HepG2 (cell line): ENCODE measurements around the gene PPFIA3. TPM values are rescaled to one million over a fixed set of nuclear protein-coding genes. Genes with fewer than 3 reads are reported as not detected.
A peak's percentile ranks its signal among the peaks of the same experiment; 100 is the strongest.

Experiments used
- ATAC-seq: fragments of 200-7000 bp; cut with Tn5 transposase; 3 replicates; pipeline ENCODE4 v1.9.1; 2020; ENCODE audit warnings: mild to moderate bottlenecking, moderate library complexity
- BruUV-seq: library from RNA; stranded (reverse); fragments of 400-500 nt; replicated peaks from 2 replicates; lab custom pipeline; 2021; lab: Mats Ljungman, UMichigan
- CTCF ChIA-PET: fragments of 300-600 bp; formaldehyde crosslinking; extraction: SDS; loops from one replicate; lab custom pipeline; 2021; ENCODE audit warnings: low total read pairs, inconsistent platforms, low intra/inter-chr PET ratio; lab: Yijun Ruan, JAX
- POLR2A ChIA-PET: fragments of 350-600 bp; sonication (Branson Sonifier 250); formaldehyde crosslinking; loops from one replicate; lab custom pipeline; 2020; ENCODE audit warnings: antibody characterized with exemption, inconsistent platforms; lab: Yijun Ruan, JAX
- DNase-seq: peaks from one replicate; pipeline ENCODE4 v3.0.0-alpha.2; 2015; ENCODE audit warnings: low spot score
- FAIRE-seq: peaks from 3 replicates; lab custom pipeline; 2011; peaks lifted over from hg19 to GRCh38; lab: Jason Lieb, UNC
- H2AFZ ChIP-seq: one replicate; pipeline ENCODE4 v1.6.1; 2011; ENCODE audit warnings: low read length, inconsistent platforms
- H3K27ac ChIP-seq: fragments of 300-600 bp; 3 replicates; pipeline ENCODE4 v1.8.0; 2011; ENCODE audit warnings: mixed run types, mild to moderate bottlenecking, mixed read lengths, low read length, inconsistent platforms; ENCODE audit not compliant: insufficient read depth; ENCODE audit errors: extremely low read length
- H3K27me3 ChIP-seq, 2 experiments: fragments of 200-600 bp in 1 of 2; 2 replicates in 1 of 2; 3 replicates in 1 of 2; pipeline versions ENCODE4 v1.6.0 to v1.8.0; 2011; ENCODE audit warnings: low read length in 2 of 2, mild to moderate bottlenecking in 2 of 2, moderate library complexity in 2 of 2, inconsistent platforms in 1 of 2; ENCODE audit not compliant: insufficient read depth in 2 of 2, control insufficient read depth in 1 of 2
- H3K36me3 ChIP-seq, 2 experiments: fragments of 200-600 bp in 1 of 2; replicated peaks in 1 of 2; 2 replicates in 1 of 2; 3 replicates in 1 of 2; pipeline versions ENCODE4 v1.5.1 to v1.8.0; 2011; ENCODE audit warnings: low read length in 2 of 2, inconsistent platforms in 1 of 2; ENCODE audit not compliant: insufficient read depth in 2 of 2, control insufficient read depth in 1 of 2
- H3K4me1 ChIP-seq: 2 replicates; pipeline ENCODE4 v1.5.1; 2012; ENCODE audit warnings: low read length, inconsistent platforms; ENCODE audit not compliant: insufficient read depth
- H3K4me2 ChIP-seq: 2 replicates; pipeline ENCODE4 v1.6.0; 2011; ENCODE audit warnings: low read depth, low read length, inconsistent platforms
- H3K4me3 ChIP-seq, 3 experiments: fragments of 200-600 bp in 1 of 3; sonication (generic), shearing (Covaris generic) in 1 of 3; replicated peaks in 1 of 3; 2 replicates each; pipeline ENCODE4 v1.5.1; 2011 to 2016; ENCODE audit warnings: low read length in 3 of 3, inconsistent platforms in 2 of 3, low read depth in 2 of 3, mild to moderate bottlenecking in 2 of 3, control low read depth in 1 of 3, mixed read lengths in 1 of 3; ENCODE audit not compliant: insufficient read depth in 1 of 3
- H3K79me2 ChIP-seq: one replicate; pipeline ENCODE4 v1.6.1; 2011; ENCODE audit warnings: low read length, inconsistent platforms; ENCODE audit not compliant: insufficient read depth
- H3K9ac ChIP-seq: 2 replicates; pipeline ENCODE4 v1.6.0; 2011; ENCODE audit warnings: mild to moderate bottlenecking, low read depth, low read length, inconsistent platforms; ENCODE audit not compliant: insufficient read depth
- H3K9me3 ChIP-seq: 2 replicates; pipeline ENCODE4 v1.5.1; 2012; ENCODE audit warnings: mild to moderate bottlenecking, low read length
- H4K20me1 ChIP-seq: 2 replicates; pipeline ENCODE4 v1.6.0; 2011; ENCODE audit warnings: inconsistent platforms, mild to moderate bottlenecking, low read length, moderate library complexity; ENCODE audit not compliant: insufficient read depth
- FOXC1 ChIP-seq: sonication (generic); formaldehyde crosslinking; IDR thresholded peaks from 2 replicates; pipeline ENCODE4 v1.8.0; 2022; ENCODE audit warnings: mild to moderate bottlenecking, missing genetic modification reagents, borderline replicate concordance
- HOXA3 ChIP-seq: sonication (generic); formaldehyde crosslinking; IDR thresholded peaks from 2 replicates; pipeline ENCODE4 v1.5.0; 2020; ENCODE audit warnings: missing genetic modification reagents
- KDM3A ChIP-seq: IDR thresholded peaks from 2 replicates; pipeline ENCODE4 v1.6.1; 2018; ENCODE audit warnings: low read depth, missing compliant biosample characterization
- MAFK ChIP-seq, 2 experiments: IDR thresholded peaks in 1 of 2; conservative IDR thresholded peaks in 1 of 2; 2 replicates each; pipeline ENCODE4 v1.6.1; 2011; ENCODE audit warnings: improper control_type of control experiment in 2 of 2, low read length in 2 of 2
- SP2 ChIP-seq: sonication (generic); formaldehyde crosslinking; IDR thresholded peaks from 2 replicates; pipeline ENCODE4 v1.5.1; 2020; ENCODE audit warnings: mild to moderate bottlenecking, missing genetic modification reagents
- YY1 ChIP-seq: IDR thresholded peaks from 2 replicates; pipeline ENCODE4 v1.6.1; 2011; ENCODE audit warnings: low read length, low read depth, moderate library complexity, mild to moderate bottlenecking; ENCODE audit not compliant: insufficient read depth, insufficient replicate concordance
- ZSCAN25 ChIP-seq: sonication (generic); formaldehyde crosslinking; IDR thresholded peaks from 2 replicates; pipeline ENCODE4 v1.8.0; 2022; ENCODE audit warnings: mild to moderate bottlenecking, missing genetic modification reagents
- WGBS: methylation state at CpG from one replicate; pipeline ENCODE4 v1.1.6; 2017; ENCODE audit warnings: low lambda C conversion rate; 5-methylcytosine and 5-hydroxymethylcytosine counted together
- in situ Hi-C: cut with HindIII; loops from 2 replicates; pipeline ENCODE4 v1.10.0; 2017; ENCODE audit warnings: low pct_unique_long_range_greater_than_20kb; ENCODE audit not compliant: extremely low pct_ligation_motif_present
- intact Hi-C: fragments of 100-400 bp; cut with micrococcal nuclease; formaldehyde crosslinking; loops from one replicate; pipeline ENCODE4 v1.10.0; 2022; ENCODE audit not compliant: unreplicated experiment
- polyA plus RNA-seq, 8 experiments: library from polyadenylated mRNA; depleted of rRNA in 3 of 8; stranded (reverse) in 7 of 8; unstranded in 1 of 8; fragments of >200 nt; fragmentation: Illumina TruSeq in 4 of 8; extraction: Trizol in 4 of 8; gene quantifications; 2 replicates each; pipeline versions ENCODE4 v1.2.1 to v1.2.3, GENCODE V29; 2011 to 2016; ENCODE audit warnings: low read depth in 4 of 8, missing spikeins in 1 of 8, mixed read lengths in 1 of 8; ENCODE audit not compliant: insufficient read depth in 1 of 8
- total RNA-seq, 5 experiments: library from RNA; depleted of rRNA; stranded (reverse); fragments of >200 nt; fragmentation: Illumina TruSeq; extraction: Trizol; gene quantifications; 2 replicates each; pipeline ENCODE4 v1.2.3, GENCODE V29; 2016; ENCODE audit warnings: low read depth in 1 of 5
- TF ChIP-seq, protein P1 (sequence below): IDR thresholded peaks from 2 replicates; pipeline ENCODE4 v1.6.1; 2018; ENCODE audit warnings: missing genetic modification reagents
- TF ChIP-seq, protein P2 (sequence below): sonication (generic); formaldehyde crosslinking; IDR thresholded peaks from 2 replicates; pipeline ENCODE4 v1.5.0; 2020; ENCODE audit warnings: mild to moderate bottlenecking, missing genetic modification reagents, borderline replicate concordance
- TF ChIP-seq, protein P3 (sequence below): sonication (generic); formaldehyde crosslinking; IDR thresholded peaks from 2 replicates; pipeline ENCODE4 v1.4.0; 2020; ENCODE audit warnings: mild to moderate bottlenecking, missing genetic modification reagents
- TF ChIP-seq, protein P4 (sequence below): sonication (generic); formaldehyde crosslinking; IDR thresholded peaks from 2 replicates; pipeline ENCODE4 v1.4.0; 2020; ENCODE audit warnings: mild to moderate bottlenecking, missing genetic modification reagents, borderline replicate concordance
- TF ChIP-seq, protein P5 (sequence below): sonication (generic); formaldehyde crosslinking; IDR thresholded peaks from 2 replicates; pipeline ENCODE4 v1.5.0; 2020; ENCODE audit warnings: mild to moderate bottlenecking, missing genetic modification reagents, moderate library complexity

The PPFIA3 gene
- total and polyA plus RNA-seq, 2 of the 13 experiments (the other 11 are each of a cell fraction or from before 2014, with no cell fraction given): 6.7 to 8.6 TPM

DNA sequence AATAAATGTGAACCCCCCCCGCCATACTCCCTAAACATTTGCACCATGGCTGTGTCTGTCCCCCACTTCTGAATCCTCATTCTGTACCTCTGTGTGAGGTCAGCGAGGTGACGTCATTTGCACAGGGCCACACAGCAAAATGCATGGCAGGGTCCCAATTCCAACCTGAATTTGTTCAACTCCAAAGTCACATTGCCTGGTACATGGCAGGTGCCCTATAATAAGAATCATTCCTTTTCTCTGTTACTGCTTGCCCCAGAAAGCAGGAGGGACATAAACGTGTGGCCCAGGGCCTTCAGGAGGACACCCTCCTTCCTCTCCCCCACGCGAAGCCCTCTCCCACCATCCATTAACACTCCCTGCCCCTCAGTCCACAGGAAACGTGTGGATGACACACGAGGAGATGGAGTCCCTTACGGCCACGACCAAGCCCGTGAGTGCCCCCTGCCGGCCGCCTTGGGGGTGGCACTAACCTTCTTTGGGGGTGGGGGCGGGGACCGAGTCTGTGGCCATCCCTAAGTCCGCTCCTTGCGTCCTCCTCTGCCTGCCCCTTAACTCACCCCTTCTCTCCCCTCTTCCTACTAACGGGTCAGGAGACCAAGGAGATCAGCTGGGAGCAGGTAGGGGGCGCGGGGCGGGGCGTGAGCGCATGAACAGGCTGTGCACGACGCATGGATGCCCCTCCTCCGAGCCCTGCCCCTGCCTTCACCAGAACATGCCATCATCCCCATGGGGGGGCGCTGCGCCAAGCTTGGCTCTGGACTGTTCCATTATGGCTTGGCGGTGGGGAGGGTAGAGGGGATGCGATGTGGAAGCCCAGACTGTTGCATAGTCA is 26.4 kb downstream of the PPFIA3 start:
- H3K4me2 ChIP-seq: peak overlapping the region; percentile 79
- H2AFZ ChIP-seq: peak overlapping the region; percentile 88
- intact Hi-C loops (loop anchor here (5.0 kb wide), 1 partner anchor 48 kb away; no protein-coding TSS in a partner anchor), in situ Hi-C loops (no loop called here)
- H3K9ac ChIP-seq: peak overlapping the region; percentile 21; the same call in 1 of the 2 replicates
- peak; percentile 14 for ATAC-seq
- FAIRE-seq: no peak
- H3K27ac ChIP-seq: no peak overlapping the region
- H3K27me3 ChIP-seq: no peaks in the 10 kb centered on the region
- WGBS: 47% methylated on average over 14 of the region's 30 CpGs
- DNase-seq: peak; percentile 48
- no peaks in the 10 kb centered on the region for H4K20me1 ChIP-seq
- no peaks in the 10 kb centered on the region for H3K36me3 ChIP-seq
- ChIA-PET CTCF (interaction anchor here (1.2 to 1.3 kb wide), 3 partner anchors 39 to 53 kb away, joined by 4 to 11 read pairs (median 4); no protein-coding TSS in a partner anchor), POLR2A (interaction anchor here (1.0 kb wide), 1 partner anchor 9 kb away, joined by 3 read pairs; no protein-coding TSS in a partner anchor)
- no peaks in the 10 kb centered on the region for H3K79me2 ChIP-seq
- no peaks in the 10 kb centered on the region for H3K9me3 ChIP-seq
- H3K4me3 ChIP-seq: peak overlapping the region in 2 of 3 experiments; percentile 16 to 45; a peak in 1 of 6 replicates
- no TSS peak for BruUV-seq
- peaks cover 42% of the 10 kb centered on the region for H3K4me1 ChIP-seq
- no peak for TF ChIP-seq SP2 (CRISPR knock-in tag)
- TF ChIP-seq, protein P1, sequence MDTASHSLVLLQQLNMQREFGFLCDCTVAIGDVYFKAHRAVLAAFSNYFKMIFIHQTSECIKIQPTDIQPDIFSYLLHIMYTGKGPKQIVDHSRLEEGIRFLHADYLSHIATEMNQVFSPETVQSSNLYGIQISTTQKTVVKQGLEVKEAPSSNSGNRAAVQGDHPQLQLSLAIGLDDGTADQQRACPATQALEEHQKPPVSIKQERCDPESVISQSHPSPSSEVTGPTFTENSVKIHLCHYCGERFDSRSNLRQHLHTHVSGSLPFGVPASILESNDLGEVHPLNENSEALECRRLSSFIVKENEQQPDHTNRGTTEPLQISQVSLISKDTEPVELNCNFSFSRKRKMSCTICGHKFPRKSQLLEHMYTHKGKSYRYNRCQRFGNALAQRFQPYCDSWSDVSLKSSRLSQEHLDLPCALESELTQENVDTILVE (CRISPR knock-in tag): 0 out of 2 replicates have a peak, but pooled peaks have one; percentile 29
- TF ChIP-seq, protein P2, sequence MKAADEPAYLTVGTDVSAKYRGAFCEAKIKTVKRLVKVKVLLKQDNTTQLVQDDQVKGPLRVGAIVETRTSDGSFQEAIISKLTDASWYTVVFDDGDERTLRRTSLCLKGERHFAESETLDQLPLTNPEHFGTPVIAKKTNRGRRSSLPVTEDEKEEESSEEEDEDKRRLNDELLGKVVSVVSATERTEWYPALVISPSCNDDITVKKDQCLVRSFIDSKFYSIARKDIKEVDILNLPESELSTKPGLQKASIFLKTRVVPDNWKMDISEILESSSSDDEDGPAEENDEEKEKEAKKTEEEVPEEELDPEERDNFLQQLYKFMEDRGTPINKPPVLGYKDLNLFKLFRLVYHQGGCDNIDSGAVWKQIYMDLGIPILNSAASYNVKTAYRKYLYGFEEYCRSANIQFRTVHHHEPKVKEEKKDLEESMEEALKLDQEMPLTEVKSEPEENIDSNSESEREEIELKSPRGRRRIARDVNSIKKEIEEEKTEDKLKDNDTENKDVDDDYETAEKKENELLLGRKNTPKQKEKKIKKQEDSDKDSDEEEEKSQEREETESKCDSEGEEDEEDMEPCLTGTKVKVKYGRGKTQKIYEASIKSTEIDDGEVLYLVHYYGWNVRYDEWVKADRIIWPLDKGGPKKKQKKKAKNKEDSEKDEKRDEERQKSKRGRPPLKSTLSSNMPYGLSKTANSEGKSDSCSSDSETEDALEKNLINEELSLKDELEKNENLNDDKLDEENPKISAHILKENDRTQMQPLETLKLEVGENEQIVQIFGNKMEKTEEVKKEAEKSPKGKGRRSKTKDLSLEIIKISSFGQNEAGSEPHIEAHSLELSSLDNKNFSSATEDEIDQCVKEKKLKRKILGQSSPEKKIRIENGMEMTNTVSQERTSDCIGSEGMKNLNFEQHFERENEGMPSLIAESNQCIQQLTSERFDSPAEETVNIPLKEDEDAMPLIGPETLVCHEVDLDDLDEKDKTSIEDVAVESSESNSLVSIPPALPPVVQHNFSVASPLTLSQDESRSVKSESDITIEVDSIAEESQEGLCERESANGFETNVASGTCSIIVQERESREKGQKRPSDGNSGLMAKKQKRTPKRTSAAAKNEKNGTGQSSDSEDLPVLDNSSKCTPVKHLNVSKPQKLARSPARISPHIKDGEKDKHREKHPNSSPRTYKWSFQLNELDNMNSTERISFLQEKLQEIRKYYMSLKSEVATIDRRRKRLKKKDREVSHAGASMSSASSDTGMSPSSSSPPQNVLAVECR: peak; percentile 53; the same call in 1 of the 2 replicates
- peak; percentile 23; the same call in 1 of the 2 replicates for TF ChIP-seq HOXA3
- TF ChIP-seq KDM3A (CRISPR knock-in tag): 0 out of 2 replicates have a peak, but pooled peaks have one; percentile 37
- 0 out of 2 replicates have a peak, but pooled peaks have one; percentile 47 for TF ChIP-seq FOXC1 (CRISPR knock-in tag)
- TF ChIP-seq, protein P3, sequence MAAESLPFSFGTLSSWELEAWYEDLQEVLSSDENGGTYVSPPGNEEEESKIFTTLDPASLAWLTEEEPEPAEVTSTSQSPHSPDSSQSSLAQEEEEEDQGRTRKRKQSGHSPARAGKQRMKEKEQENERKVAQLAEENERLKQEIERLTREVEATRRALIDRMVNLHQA (CRISPR knock-in tag): no peak
- TF ChIP-seq YY1: peak; percentile 67
- no peak for TF ChIP-seq MAFK (conservative IDR thresholded peaks at IDR 0.05 in 1 of 2, IDR thresholded peaks at IDR 0.05 in 1 of 2; ENCODE audit: low read length in 2 of 2)
- no peak for TF ChIP-seq ZSCAN25 (CRISPR knock-in tag)
- TF ChIP-seq, protein P4, sequence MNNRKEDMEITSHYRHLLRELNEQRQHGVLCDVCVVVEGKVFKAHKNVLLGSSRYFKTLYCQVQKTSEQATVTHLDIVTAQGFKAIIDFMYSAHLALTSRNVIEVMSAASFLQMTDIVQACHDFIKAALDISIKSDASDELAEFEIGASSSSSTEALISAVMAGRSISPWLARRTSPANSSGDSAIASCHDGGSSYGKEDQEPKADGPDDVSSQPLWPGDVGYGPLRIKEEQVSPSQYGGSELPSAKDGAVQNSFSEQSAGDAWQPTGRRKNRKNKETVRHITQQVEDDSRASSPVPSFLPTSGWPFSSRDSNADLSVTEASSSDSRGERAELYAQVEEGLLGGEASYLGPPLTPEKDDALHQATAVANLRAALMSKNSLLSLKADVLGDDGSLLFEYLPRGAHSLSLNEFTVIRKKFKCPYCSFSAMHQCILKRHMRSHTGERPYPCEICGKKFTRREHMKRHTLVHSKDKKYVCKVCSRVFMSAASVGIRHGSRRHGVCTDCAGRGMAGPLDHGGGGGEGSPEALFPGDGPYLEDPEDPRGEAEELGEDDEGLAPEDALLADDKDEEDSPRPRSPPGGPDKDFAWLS (CRISPR knock-in tag): no peak
- TF ChIP-seq, protein P5, sequence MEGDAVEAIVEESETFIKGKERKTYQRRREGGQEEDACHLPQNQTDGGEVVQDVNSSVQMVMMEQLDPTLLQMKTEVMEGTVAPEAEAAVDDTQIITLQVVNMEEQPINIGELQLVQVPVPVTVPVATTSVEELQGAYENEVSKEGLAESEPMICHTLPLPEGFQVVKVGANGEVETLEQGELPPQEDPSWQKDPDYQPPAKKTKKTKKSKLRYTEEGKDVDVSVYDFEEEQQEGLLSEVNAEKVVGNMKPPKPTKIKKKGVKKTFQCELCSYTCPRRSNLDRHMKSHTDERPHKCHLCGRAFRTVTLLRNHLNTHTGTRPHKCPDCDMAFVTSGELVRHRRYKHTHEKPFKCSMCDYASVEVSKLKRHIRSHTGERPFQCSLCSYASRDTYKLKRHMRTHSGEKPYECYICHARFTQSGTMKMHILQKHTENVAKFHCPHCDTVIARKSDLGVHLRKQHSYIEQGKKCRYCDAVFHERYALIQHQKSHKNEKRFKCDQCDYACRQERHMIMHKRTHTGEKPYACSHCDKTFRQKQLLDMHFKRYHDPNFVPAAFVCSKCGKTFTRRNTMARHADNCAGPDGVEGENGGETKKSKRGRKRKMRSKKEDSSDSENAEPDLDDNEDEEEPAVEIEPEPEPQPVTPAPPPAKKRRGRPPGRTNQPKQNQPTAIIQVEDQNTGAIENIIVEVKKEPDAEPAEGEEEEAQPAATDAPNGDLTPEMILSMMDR (CRISPR knock-in tag): peak; percentile 89
